Measurements from ENCODE around the gene GNG12.
A peak's percentile ranks its signal among the peaks of the same experiment; 100 is the strongest.

The GNG12 gene

GRCh38 chr1:67652800-67653199 is 180.5 kb downstream of the GNG12 start:
- FAIRE-seq: peak; percentile 97
- TF ChIP-seq POLR2A (IDR thresholded peaks at IDR 0.05; ENCODE audit: low read depth, low read length): no peak
- peak; percentile 27 for DNase-seq (ENCODE audit: insufficient read length, low spot score)
